WTC11 (cell line): ENCODE data around the gene KRTAP19-3. TPM values are rescaled to one million over a fixed set of nuclear protein-coding genes. Genes with fewer than 3 reads are reported as not detected.

ENCODE experiments used
- ATAC-seq: fragments of 200-7000 bp; cut with Tn5 transposase; 2 replicates; pipeline ENCODE4 v1.10.0; 2021; ENCODE audit warnings: mild to moderate bottlenecking, moderate library complexity
- Bru-seq: library from RNA; stranded (reverse); fragments of 400-500 nt; gene quantifications from one replicate; lab custom pipeline; 2021; lab: Mats Ljungman, UMichigan
- CTCF ChIA-PET: fragments of 300-600 bp; sonication (Branson Sonifier 250); formaldehyde crosslinking; loops from one replicate; lab custom pipeline; 2021; ENCODE audit warnings: antibody characterized with exemption; lab: Charles Lee
- POLR2A ChIA-PET: fragments of 350-600 bp; sonication (Branson Sonifier 250); formaldehyde crosslinking; loops from one replicate; lab custom pipeline; 2021; ENCODE audit warnings: antibody characterized with exemption; lab: Charles Lee
- DNase-seq: peaks from one replicate; pipeline ENCODE4 v3.0.0; 2021; ENCODE audit warnings: low spot score
- H3K27ac Mint-ChIP-seq: 2 replicates; pipeline ENCODE4 v1.8.0; 2021; ENCODE audit warnings: mixed read lengths
- H3K27me3 Mint-ChIP-seq: 2 replicates; pipeline ENCODE4 v1.8.0; 2021; ENCODE audit warnings: low read depth, mild to moderate bottlenecking, moderate library complexity, mixed read lengths
- H3K36me3 Mint-ChIP-seq: 2 replicates; pipeline ENCODE4 v1.8.0; 2021; ENCODE audit warnings: mixed read lengths
- H3K4me1 Mint-ChIP-seq: 2 replicates; pipeline ENCODE4 v1.8.0; 2022; ENCODE audit warnings: mixed read lengths
- H3K4me3 Mint-ChIP-seq: 2 replicates; pipeline ENCODE4 v1.8.0; 2021; ENCODE audit warnings: mild to moderate bottlenecking, moderate library complexity, mixed read lengths
- H3K9me3 Mint-ChIP-seq: 2 replicates; pipeline ENCODE4 v1.8.0; 2021; ENCODE audit warnings: mixed read lengths
- CBFB ChIP-seq: sonication (generic); formaldehyde crosslinking; IDR thresholded peaks from 2 replicates; pipeline ENCODE4 v1.8.1; 2022; ENCODE audit warnings: mild to moderate bottlenecking, low read depth, missing genetic modification reagents
- CREM ChIP-seq: sonication (generic); formaldehyde crosslinking; IDR thresholded peaks from 2 replicates; pipeline ENCODE4 v1.8.1; 2022; ENCODE audit warnings: mild to moderate bottlenecking, missing genetic modification reagents, moderate library complexity
- E2F4 ChIP-seq: sonication (generic); formaldehyde crosslinking; IDR thresholded peaks from 2 replicates; pipeline ENCODE4 v1.8.1; 2022; ENCODE audit warnings: low read depth, mild to moderate bottlenecking, moderate library complexity, missing genetic modification reagents, borderline replicate concordance
- JUN ChIP-seq: sonication (generic); formaldehyde crosslinking; IDR thresholded peaks from 2 replicates; pipeline ENCODE4 v1.8.0; 2023; ENCODE audit warnings: mild to moderate bottlenecking, missing genetic modification reagents
- MLX ChIP-seq: sonication (generic); formaldehyde crosslinking; IDR thresholded peaks from 2 replicates; pipeline ENCODE4 v1.8.1; 2023; ENCODE audit warnings: mild to moderate bottlenecking, missing genetic modification reagents, moderate library complexity
- MXD4 ChIP-seq: fragments of 250-450 bp; sonication (Bioruptor Pico); IDR thresholded peaks from 2 replicates; pipeline ENCODE4 v1.8.0; 2021; ENCODE audit warnings: mild to moderate bottlenecking, moderate library complexity, borderline replicate concordance
- NFATC4 ChIP-seq: fragments of 250-450 bp; sonication (Bioruptor Pico); IDR thresholded peaks from 2 replicates; pipeline ENCODE4 v1.9.0; 2021; ENCODE audit warnings: mild to moderate bottlenecking
- NFYB ChIP-seq: sonication (generic); formaldehyde crosslinking; conservative IDR thresholded peaks from 2 replicates; pipeline ENCODE4 v1.8.0; 2022; ENCODE audit warnings: low read depth, missing genetic modification reagents
- PRRX2 ChIP-seq: fragments of 250-450 bp; sonication (Bioruptor Pico); IDR thresholded peaks from 2 replicates; pipeline ENCODE4 v1.8.0; 2021; ENCODE audit warnings: mild to moderate bottlenecking
- RELA ChIP-seq: sonication (generic); formaldehyde crosslinking; IDR thresholded peaks from 2 replicates; pipeline ENCODE4 v1.8.1; 2022; ENCODE audit warnings: missing genetic modification reagents, mild to moderate bottlenecking, borderline replicate concordance
- RORB ChIP-seq: fragments of 250-450 bp; sonication (Bioruptor Pico); IDR thresholded peaks from 2 replicates; pipeline ENCODE4 v1.9.0; 2021; ENCODE audit warnings: mild to moderate bottlenecking
- SMAD4 ChIP-seq: sonication (generic); formaldehyde crosslinking; IDR thresholded peaks from 2 replicates; pipeline ENCODE4 v1.8.0; 2022; ENCODE audit warnings: mild to moderate bottlenecking, missing genetic modification reagents
- SOX15 ChIP-seq: fragments of 250-450 bp; sonication (Bioruptor Pico); IDR thresholded peaks from 2 replicates; pipeline ENCODE4 v1.9.0; 2021; ENCODE audit warnings: mild to moderate bottlenecking
- TCF7 ChIP-seq: sonication (generic); formaldehyde crosslinking; IDR thresholded peaks from 2 replicates; pipeline ENCODE4 v1.8.0; 2022; ENCODE audit warnings: mild to moderate bottlenecking, low read depth, missing genetic modification reagents, moderate library complexity
- ZNF532 ChIP-seq: fragments of 250-450 bp; sonication (Bioruptor Pico); IDR thresholded peaks from 2 replicates; pipeline ENCODE4 v1.9.0; 2021; ENCODE audit warnings: mild to moderate bottlenecking, borderline replicate concordance
- ZSCAN18 ChIP-seq: fragments of 250-450 bp; sonication (Bioruptor Pico); IDR thresholded peaks from 2 replicates; pipeline ENCODE4 v2.1.2; 2022; ENCODE audit warnings: mild to moderate bottlenecking, moderate library complexity
- long read RNA-seq, 3 experiments: library from RNA in 1 of 3; library from capped mRNA in 1 of 3; library from polyadenylated mRNA in 1 of 3; unstranded in 2 of 3; stranded (forward) in 1 of 3; transcript quantifications; one replicate each; pipeline ENCODE4 v2.0.0, GENCODE V29; 2021
- total RNA-seq: library from RNA; stranded (reverse); gene quantifications from 3 replicates; pipeline ENCODE4 v1.2.3, GENCODE V29; 2021
- TF ChIP-seq, protein P1 (sequence below): fragments of 200-600 bp; IDR thresholded peaks from 2 replicates; pipeline ENCODE4 v1.8.0; 2022; ENCODE audit warnings: antibody characterized with exemption
- TF ChIP-seq, protein P2 (sequence below): sonication (generic); formaldehyde crosslinking; IDR thresholded peaks from 2 replicates; pipeline ENCODE4 v1.8.1; 2023; ENCODE audit warnings: mild to moderate bottlenecking, missing genetic modification reagents
- TF ChIP-seq, protein P3 (sequence below): sonication (generic); formaldehyde crosslinking; IDR thresholded peaks from 2 replicates; pipeline ENCODE4 v1.8.1; 2022; ENCODE audit warnings: mild to moderate bottlenecking, moderate library complexity, missing genetic modification reagents
- TF ChIP-seq, protein P4 (sequence below): fragments of 250-450 bp; sonication (Bioruptor Pico); conservative IDR thresholded peaks from 2 replicates; pipeline ENCODE4 v1.9.0; 2021; ENCODE audit warnings: mild to moderate bottlenecking

Gene KRTAP19-3
- not detected in 3 replicates for total RNA-seq
- not detected for Bru-seq, nascent RNA
- long read RNA-seq, experiment 1 = 0 reads
- long read RNA-seq, experiment 2 = 0 reads
- long read RNA-seq, experiment 3 = 0 reads

- H3K4me1 Mint-ChIP-seq = no peaks in the 10 kb centered on the region
- no peak within 1 kb of the TSS for H3K27ac Mint-ChIP-seq
- ATAC-seq (no peak), DNase-seq (no peak)
- H3K36me3 Mint-ChIP-seq = peaks cover 5% of the 10 kb centered on the region
- H3K4me3 Mint-ChIP-seq = no peak within 1 kb of the TSS
- H3K27me3 Mint-ChIP-seq = no peaks in the 10 kb centered on the region
- TF ChIP-seq JUN (CRISPR knock-in tag) = no peak
- TF ChIP-seq NFATC4 = no peak
- TF ChIP-seq SOX15 (CRISPR knock-in tag) = no peak
- no peak for TF ChIP-seq SMAD4 (CRISPR knock-in tag)
- no peak for TF ChIP-seq ZNF532 (CRISPR knock-in tag)
- TF ChIP-seq RELA (CRISPR knock-in tag) = no peak
- TF ChIP-seq MXD4 (CRISPR knock-in tag) = no peak
- no peak for TF ChIP-seq TCF7 (CRISPR knock-in tag)
- no peak for TF ChIP-seq RORB (CRISPR knock-in tag)
- TF ChIP-seq PRRX2 = no peak
- no peak for TF ChIP-seq CBFB (CRISPR knock-in tag)
- TF ChIP-seq CREM (CRISPR knock-in tag) = no peak
- TF ChIP-seq, protein P1, sequence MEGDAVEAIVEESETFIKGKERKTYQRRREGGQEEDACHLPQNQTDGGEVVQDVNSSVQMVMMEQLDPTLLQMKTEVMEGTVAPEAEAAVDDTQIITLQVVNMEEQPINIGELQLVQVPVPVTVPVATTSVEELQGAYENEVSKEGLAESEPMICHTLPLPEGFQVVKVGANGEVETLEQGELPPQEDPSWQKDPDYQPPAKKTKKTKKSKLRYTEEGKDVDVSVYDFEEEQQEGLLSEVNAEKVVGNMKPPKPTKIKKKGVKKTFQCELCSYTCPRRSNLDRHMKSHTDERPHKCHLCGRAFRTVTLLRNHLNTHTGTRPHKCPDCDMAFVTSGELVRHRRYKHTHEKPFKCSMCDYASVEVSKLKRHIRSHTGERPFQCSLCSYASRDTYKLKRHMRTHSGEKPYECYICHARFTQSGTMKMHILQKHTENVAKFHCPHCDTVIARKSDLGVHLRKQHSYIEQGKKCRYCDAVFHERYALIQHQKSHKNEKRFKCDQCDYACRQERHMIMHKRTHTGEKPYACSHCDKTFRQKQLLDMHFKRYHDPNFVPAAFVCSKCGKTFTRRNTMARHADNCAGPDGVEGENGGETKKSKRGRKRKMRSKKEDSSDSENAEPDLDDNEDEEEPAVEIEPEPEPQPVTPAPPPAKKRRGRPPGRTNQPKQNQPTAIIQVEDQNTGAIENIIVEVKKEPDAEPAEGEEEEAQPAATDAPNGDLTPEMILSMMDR = no peak
- TF ChIP-seq, protein P2, sequence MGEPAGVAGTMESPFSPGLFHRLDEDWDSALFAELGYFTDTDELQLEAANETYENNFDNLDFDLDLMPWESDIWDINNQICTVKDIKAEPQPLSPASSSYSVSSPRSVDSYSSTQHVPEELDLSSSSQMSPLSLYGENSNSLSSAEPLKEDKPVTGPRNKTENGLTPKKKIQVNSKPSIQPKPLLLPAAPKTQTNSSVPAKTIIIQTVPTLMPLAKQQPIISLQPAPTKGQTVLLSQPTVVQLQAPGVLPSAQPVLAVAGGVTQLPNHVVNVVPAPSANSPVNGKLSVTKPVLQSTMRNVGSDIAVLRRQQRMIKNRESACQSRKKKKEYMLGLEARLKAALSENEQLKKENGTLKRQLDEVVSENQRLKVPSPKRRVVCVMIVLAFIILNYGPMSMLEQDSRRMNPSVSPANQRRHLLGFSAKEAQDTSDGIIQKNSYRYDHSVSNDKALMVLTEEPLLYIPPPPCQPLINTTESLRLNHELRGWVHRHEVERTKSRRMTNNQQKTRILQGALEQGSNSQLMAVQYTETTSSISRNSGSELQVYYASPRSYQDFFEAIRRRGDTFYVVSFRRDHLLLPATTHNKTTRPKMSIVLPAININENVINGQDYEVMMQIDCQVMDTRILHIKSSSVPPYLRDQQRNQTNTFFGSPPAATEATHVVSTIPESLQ (CRISPR knock-in tag) = no peak
- TF ChIP-seq, protein P3, sequence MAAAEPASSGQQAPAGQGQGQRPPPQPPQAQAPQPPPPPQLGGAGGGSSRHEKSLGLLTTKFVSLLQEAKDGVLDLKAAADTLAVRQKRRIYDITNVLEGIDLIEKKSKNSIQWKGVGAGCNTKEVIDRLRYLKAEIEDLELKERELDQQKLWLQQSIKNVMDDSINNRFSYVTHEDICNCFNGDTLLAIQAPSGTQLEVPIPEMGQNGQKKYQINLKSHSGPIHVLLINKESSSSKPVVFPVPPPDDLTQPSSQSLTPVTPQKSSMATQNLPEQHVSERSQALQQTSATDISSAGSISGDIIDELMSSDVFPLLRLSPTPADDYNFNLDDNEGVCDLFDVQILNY = no peak
- TF ChIP-seq NFYB = no peak
- TF ChIP-seq MLX = no peak
- no peak for TF ChIP-seq ZSCAN18 (CRISPR knock-in tag)
- TF ChIP-seq, protein P4, sequence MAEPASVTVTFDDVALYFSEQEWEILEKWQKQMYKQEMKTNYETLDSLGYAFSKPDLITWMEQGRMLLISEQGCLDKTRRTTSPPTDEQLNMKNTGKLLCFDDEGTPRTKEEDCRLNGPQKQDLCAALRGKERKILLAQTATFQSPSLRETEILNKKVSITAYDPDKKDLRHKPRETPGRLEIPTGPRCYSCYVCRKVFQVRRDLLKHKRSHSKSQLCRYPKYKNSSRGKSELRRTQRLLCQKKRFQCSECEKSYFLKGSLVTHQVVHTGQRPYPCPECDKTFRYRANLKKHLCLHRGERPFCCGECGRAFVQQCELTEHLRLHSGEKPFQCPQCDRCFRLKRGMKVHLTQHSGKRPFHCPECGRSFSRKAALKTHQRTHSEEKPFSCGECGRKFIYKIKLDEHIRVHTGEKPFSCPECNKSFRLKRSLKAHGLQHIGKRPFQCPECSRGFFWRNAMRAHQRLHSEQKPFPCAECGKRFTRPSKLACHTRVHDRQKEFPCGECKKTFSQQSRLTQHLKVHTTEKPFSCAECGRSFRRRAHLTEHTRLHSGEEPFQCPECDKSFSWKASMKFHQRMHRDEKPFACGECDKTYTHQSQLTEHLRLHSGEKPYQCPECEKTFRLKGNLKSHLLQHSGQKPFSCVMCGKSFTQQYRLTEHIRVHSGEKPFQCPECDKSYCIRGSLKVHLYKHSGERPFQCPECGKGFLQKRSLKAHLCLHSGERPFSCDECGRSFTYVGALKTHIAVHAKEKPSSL (CRISPR knock-in tag) = no peak
- no peak for TF ChIP-seq E2F4 (CRISPR knock-in tag)
- POLR2A ChIA-PET = no interaction called here
- peaks cover 23% of the 10 kb centered on the region for H3K9me3 Mint-ChIP-seq
- CTCF ChIA-PET = interaction anchor here (1.3 kb wide), 1 partner anchor 14 kb away, joined by 4 read pairs; no protein-coding TSS in a partner anchor
Measured at GRCh38 chr21:30491963-30492428, at the start of gene KRTAP19-3. TSS of gene KRTAP19-3 (minus strand) at chr21:30492013. CDS start at chr21:30491957, 56 bp downstream.
